ENCODE results near the gene BTBD9.

Gene BTBD9

GRCh38 chr6:38639498-38640215 lies at the start of gene BTBD9:
Gene BTBD9, minus strand, starts transcription at chr6:38639929.
- Mint-ChIP-seq H3K9me3 (no peaks in the 10 kb centered on the region), H3K27ac (peak within 1 kb of the TSS; percentile 90), H3K4me3 (peak within 1 kb of the TSS; percentile 90), H3K4me1 (ENCODE audit: low read depth) (peaks cover 39% of the 10 kb centered on the region), H3K36me3 (ENCODE audit: low read depth) (peaks cover 12% of the 10 kb centered on the region), H3K27me3 (no peaks in the 10 kb centered on the region)
- intact Hi-C loops (cut with micrococcal nuclease), result loop anchor here (10.0 kb wide), 1 partner anchor 65 kb away; the partner anchor contains the start of gene GLO1

GRCh38 chr6:38688579-38689087 lies 48.9 kb upstream of the BTBD9 start:
- no peak overlapping the region for H3K27ac Mint-ChIP-seq
- H3K9me3 Mint-ChIP-seq, result no peaks in the 10 kb centered on the region
- peaks cover 15% of the 10 kb centered on the region for H3K4me1 Mint-ChIP-seq (ENCODE audit: low read depth)
- no peak overlapping the region for H3K4me3 Mint-ChIP-seq
- H3K36me3 Mint-ChIP-seq (ENCODE audit: low read depth), result peaks cover 14% of the 10 kb centered on the region
- H3K27me3 Mint-ChIP-seq, result no peaks in the 10 kb centered on the region
- intact Hi-C loops (cut with micrococcal nuclease), result no loop called here

GRCh38 chr6:38687549-38687948 lies 47.8 kb upstream of the BTBD9 start:
- peaks cover 8% of the 10 kb centered on the region for H3K4me1 Mint-ChIP-seq (ENCODE audit: low read depth)
- intact Hi-C loops (cut with micrococcal nuclease), result no loop called here

GRCh38 chr6:38687043-38687353 lies 47.3 kb upstream of the BTBD9 start:
- no peak overlapping the region for H3K4me3 Mint-ChIP-seq
- intact Hi-C loops (cut with micrococcal nuclease), result no loop called here
- no peak overlapping the region for H3K27ac Mint-ChIP-seq
- peaks cover 10% of the 10 kb centered on the region for H3K4me1 Mint-ChIP-seq (ENCODE audit: low read depth)
- H3K27me3 Mint-ChIP-seq, result no peaks in the 10 kb centered on the region
- H3K9me3 Mint-ChIP-seq, result no peaks in the 10 kb centered on the region
- H3K36me3 Mint-ChIP-seq (ENCODE audit: low read depth), result peaks cover 30% of the 10 kb centered on the region

More at GRCh38 chr6:38687549-38687948, 47.8 kb upstream of the BTBD9 start:
- Mint-ChIP-seq H3K36me3 (ENCODE audit: low read depth) (peaks cover 25% of the 10 kb centered on the region), H3K9me3 (no peaks in the 10 kb centered on the region), H3K27me3 (no peaks in the 10 kb centered on the region), H3K27ac (no peak overlapping the region), H3K4me3 (no peak overlapping the region)

- Mint-ChIP-seq H3K4me1 (ENCODE audit: low read depth) (peaks cover 15% of the 10 kb centered on the region), H3K4me3 (no peak overlapping the region), H3K36me3 (ENCODE audit: low read depth) (peaks cover 34% of the 10 kb centered on the region), H3K27me3 (no peaks in the 10 kb centered on the region), H3K9me3 (no peaks in the 10 kb centered on the region), H3K27ac (no peak overlapping the region)
- intact Hi-C loops (cut with micrococcal nuclease), result no loop called here
Observed at GRCh38 chr6:38686270-38687042, 46.7 kb upstream of the BTBD9 start.

GRCh38 chr6:38684904-38685303 lies 45.2 kb upstream of the BTBD9 start:
- H3K9me3 Mint-ChIP-seq, result no peaks in the 10 kb centered on the region
- no peak overlapping the region for H3K27ac Mint-ChIP-seq
- H3K27me3 Mint-ChIP-seq, result no peaks in the 10 kb centered on the region
- H3K4me1 Mint-ChIP-seq (ENCODE audit: low read depth), result peaks cover 17% of the 10 kb centered on the region
- H3K36me3 Mint-ChIP-seq (ENCODE audit: low read depth), result peaks cover 42% of the 10 kb centered on the region
- intact Hi-C loops (cut with micrococcal nuclease), result no loop called here
- no peak overlapping the region for H3K4me3 Mint-ChIP-seq

GRCh38 chr6:38684237-38684636 lies 44.5 kb upstream of the BTBD9 start:
- Mint-ChIP-seq H3K36me3 (ENCODE audit: low read depth) (peaks cover 44% of the 10 kb centered on the region), H3K27me3 (no peaks in the 10 kb centered on the region), H3K9me3 (no peaks in the 10 kb centered on the region), H3K4me3 (no peak overlapping the region), H3K4me1 (ENCODE audit: low read depth) (peaks cover 17% of the 10 kb centered on the region), H3K27ac (no peak overlapping the region)
- intact Hi-C loops (cut with micrococcal nuclease), result no loop called here

GRCh38 chr6:38681850-38682249 lies 42.1 kb upstream of the BTBD9 start:
- no peak overlapping the region for H3K4me3 Mint-ChIP-seq
- peaks cover 59% of the 10 kb centered on the region for H3K36me3 Mint-ChIP-seq (ENCODE audit: low read depth)
- H3K9me3 Mint-ChIP-seq, result no peaks in the 10 kb centered on the region
- peak overlapping the region; percentile 10 for H3K27ac Mint-ChIP-seq
- H3K27me3 Mint-ChIP-seq, result no peaks in the 10 kb centered on the region
- intact Hi-C loops (cut with micrococcal nuclease), result no loop called here
- H3K4me1 Mint-ChIP-seq (ENCODE audit: low read depth), result peaks cover 24% of the 10 kb centered on the region

GRCh38 chr6:38679668-38680067 lies 39.9 kb upstream of the BTBD9 start:
- Mint-ChIP-seq H3K27ac (no peak overlapping the region), H3K9me3 (no peaks in the 10 kb centered on the region), H3K27me3 (no peaks in the 10 kb centered on the region), H3K36me3 (ENCODE audit: low read depth) (peaks cover 64% of the 10 kb centered on the region), H3K4me3 (no peak overlapping the region), H3K4me1 (ENCODE audit: low read depth) (peaks cover 32% of the 10 kb centered on the region)
- intact Hi-C loops (cut with micrococcal nuclease), result no loop called here

GRCh38 chr6:38678178-38678760 lies 38.5 kb upstream of the BTBD9 start:
- Mint-ChIP-seq H3K27ac (no peak overlapping the region), H3K4me3 (no peak overlapping the region), H3K27me3 (no peaks in the 10 kb centered on the region), H3K36me3 (ENCODE audit: low read depth) (peaks cover 53% of the 10 kb centered on the region), H3K9me3 (no peaks in the 10 kb centered on the region), H3K4me1 (ENCODE audit: low read depth) (peaks cover 40% of the 10 kb centered on the region)
- intact Hi-C loops (cut with micrococcal nuclease), result no loop called here

GRCh38 chr6:38676974-38677544 lies 37.3 kb upstream of the BTBD9 start:
- Mint-ChIP-seq H3K4me1 (ENCODE audit: low read depth) (peaks cover 39% of the 10 kb centered on the region), H3K27ac (no peak overlapping the region), H3K4me3 (no peak overlapping the region), H3K27me3 (no peaks in the 10 kb centered on the region), H3K36me3 (ENCODE audit: low read depth) (peaks cover 42% of the 10 kb centered on the region), H3K9me3 (no peaks in the 10 kb centered on the region)
- intact Hi-C loops (cut with micrococcal nuclease), result no loop called here

GRCh38 chr6:38676236-38676973 lies 36.7 kb upstream of the BTBD9 start:
- Mint-ChIP-seq H3K27ac (no peak overlapping the region), H3K4me3 (no peak overlapping the region), H3K27me3 (no peaks in the 10 kb centered on the region), H3K36me3 (ENCODE audit: low read depth) (peaks cover 36% of the 10 kb centered on the region), H3K4me1 (ENCODE audit: low read depth) (peaks cover 32% of the 10 kb centered on the region), H3K9me3 (no peaks in the 10 kb centered on the region)
- intact Hi-C loops (cut with micrococcal nuclease), result no loop called here

- no peaks in the 10 kb centered on the region for H3K9me3 Mint-ChIP-seq
- H3K36me3 Mint-ChIP-seq (ENCODE audit: low read depth), result peaks cover 20% of the 10 kb centered on the region
- H3K27me3 Mint-ChIP-seq, result peaks cover 2% of the 10 kb centered on the region
- peaks cover 30% of the 10 kb centered on the region for H3K4me1 Mint-ChIP-seq (ENCODE audit: low read depth)
- H3K4me3 Mint-ChIP-seq, result no peak overlapping the region
- intact Hi-C loops (cut with micrococcal nuclease), result no loop called here
- no peak overlapping the region for H3K27ac Mint-ChIP-seq
Observed at GRCh38 chr6:38673397-38674165, 33.9 kb upstream of the BTBD9 start.

All from dendritic cell treated with granulocyte-macrophage colony-stimulating factor and Interleukin-4, amounts not matched to agents 40 ng/mL and 50 ng/mL, for 4 days (primary cell).